Keratinocyte (primary cell): ENCODE data around the gene AMIGO1. TPM values are rescaled to one million over a fixed set of nuclear protein-coding genes. Genes with fewer than 3 reads are reported as not detected.

Experiments used
- DNase-seq: peaks from one replicate; pipeline ENCODE4 v3.0.0-alpha.2; 2011; ENCODE audit warnings: low read depth, missing footprints, low spot score
- FAIRE-seq: peaks from 2 replicates; lab custom pipeline; 2011; peaks lifted over from hg19 to GRCh38; lab: Jason Lieb, UNC
- H2AFZ ChIP-seq: 2 replicates; pipeline ENCODE4 v1.6.0; 2012; ENCODE audit warnings: low read length, control low read depth, inconsistent platforms; ENCODE audit not compliant: control insufficient read depth
- H3K27ac ChIP-seq: 2 replicates; pipeline ENCODE4 v1.5.1; 2011; ENCODE audit warnings: low read length; ENCODE audit not compliant: control insufficient read depth, insufficient read depth
- H3K27me3 ChIP-seq: 3 replicates; pipeline ENCODE4 v1.6.0; 2011; ENCODE audit warnings: low read length; ENCODE audit not compliant: control insufficient read depth, insufficient read depth; ENCODE audit errors: extremely low read depth
- H3K36me3 ChIP-seq, 2 experiments: 2 replicates in 1 of 2; 3 replicates in 1 of 2; pipeline ENCODE4 v1.5.1; 2011; ENCODE audit warnings: low read length in 2 of 2, mild to moderate bottlenecking in 1 of 2; ENCODE audit not compliant: control insufficient read depth in 2 of 2, insufficient read depth in 2 of 2; ENCODE audit errors: extremely low read depth in 1 of 2
- H3K4me1 ChIP-seq: 3 replicates; pipeline ENCODE4 v1.5.1; 2011; ENCODE audit warnings: low read length; ENCODE audit not compliant: control insufficient read depth, insufficient read depth; ENCODE audit errors: extremely low read depth
- H3K4me2 ChIP-seq: 3 replicates; pipeline ENCODE4 v1.6.0; 2011; ENCODE audit warnings: low read depth, low read length; ENCODE audit not compliant: control insufficient read depth, insufficient read depth; ENCODE audit errors: extremely low read depth
- H3K4me3 ChIP-seq, 3 experiments: fragments of 200-600 bp in 1 of 3; sonication (generic) in 1 of 3; 2 replicates in 2 of 3; 3 replicates in 1 of 3; pipeline ENCODE4 v1.5.1; 2011 to 2016; ENCODE audit warnings: low read length in 3 of 3, mild to moderate bottlenecking in 3 of 3, control low read depth in 2 of 3, inconsistent platforms in 1 of 3, low read depth in 1 of 3, mixed read lengths in 1 of 3, mixed run types in 1 of 3, moderate library complexity in 1 of 3; ENCODE audit not compliant: control insufficient read depth in 2 of 3, insufficient read depth in 2 of 3; ENCODE audit errors: extremely low read depth in 1 of 3
- H3K79me2 ChIP-seq: 2 replicates; pipeline ENCODE4 v1.6.0; 2012; ENCODE audit warnings: low read length; ENCODE audit not compliant: control insufficient read depth, insufficient read depth
- H3K9ac ChIP-seq: 3 replicates; pipeline ENCODE4 v1.6.0; 2011; ENCODE audit warnings: low read length; ENCODE audit not compliant: control insufficient read depth, insufficient read depth; ENCODE audit errors: extremely low read depth
- H3K9me1 ChIP-seq: 3 replicates; pipeline ENCODE4 v1.6.0; 2011; ENCODE audit warnings: low read length; ENCODE audit not compliant: control insufficient read depth, insufficient read depth; ENCODE audit errors: extremely low read depth
- H3K9me3 ChIP-seq: 2 replicates; pipeline ENCODE4 v1.5.1; 2012; ENCODE audit warnings: low read depth, low read length; ENCODE audit not compliant: control insufficient read depth
- H4K20me1 ChIP-seq: 3 replicates; pipeline ENCODE4 v1.6.0; 2011; ENCODE audit warnings: low read length; ENCODE audit not compliant: control insufficient read depth, insufficient read depth; ENCODE audit errors: extremely low read depth
- CTCF ChIP-seq, 3 experiments: IDR thresholded peaks in 1 of 3; conservative IDR thresholded peaks in 1 of 3; optimal IDR thresholded peaks in 1 of 3; 2 replicates in 2 of 3; 3 replicates in 1 of 3; pipeline versions ENCODE3 to v1.5.1; 2011; ENCODE audit warnings: low read length in 3 of 3, mild to moderate bottlenecking in 3 of 3, moderate library complexity in 2 of 3, control low read depth in 1 of 3, inconsistent platforms in 1 of 3; ENCODE audit not compliant: insufficient read depth in 2 of 3; ENCODE audit errors: extremely low read depth in 1 of 3
- EZH2 ChIP-seq: IDR thresholded peaks from one replicate; pipeline ENCODE4 v1.6.1; 2012; ENCODE audit warnings: inconsistent platforms, mild to moderate bottlenecking, low read length, moderate library complexity
- dilution Hi-C: fragments of 300-500 bp; cut with MboI; formaldehyde crosslinking; loops from one replicate; pipeline ENCODE4 v1.7.0; 2020; ENCODE audit warnings: low sequenced_read_pairs; ENCODE audit not compliant: extremely low pct_ligation_motif_present
- polyA plus RNA-seq, 5 experiments: library from polyadenylated mRNA; depleted of rRNA in 3 of 5; stranded (reverse) in 3 of 5; stranded (forward) in 1 of 5; unstranded in 1 of 5; fragments of >200 nt; gene quantifications; 1 replicate in 1 of 5; 2 replicates in 3 of 5; 3 replicates in 1 of 5; pipeline versions ENCODE4 v1.2.1 to v1.2.3, GENCODE V29; 2011 to 2012; ENCODE audit warnings: missing spikeins in 2 of 5, low read depth in 1 of 5, low replicate concordance in 1 of 5

The AMIGO1 gene
- polyA plus RNA-seq, 1 donor (not counting 4 experiments of a cell fraction or from before 2014, with no cell fraction given): 0.26 TPM

GRCh38 chr1:109532365-109533136 is 23.0 kb upstream of the AMIGO1 start:
- Histone ChIP-seq H3K27ac (no peak overlapping the region), H3K9me3 (no peaks in the 10 kb centered on the region), H3K4me2 (peak overlapping the region; percentile 44), H2AFZ (peak overlapping the region; percentile 62), H3K79me2 (no peaks in the 10 kb centered on the region), H3K4me3 (no peak overlapping the region), H4K20me1 (no peaks in the 10 kb centered on the region), H3K9ac (no peak overlapping the region), H3K27me3 (no peaks in the 10 kb centered on the region), H3K36me3 (no peaks in the 10 kb centered on the region), H3K9me1 (no peaks in the 10 kb centered on the region), H3K4me1 (peaks cover 6% of the 10 kb centered on the region)
- TF ChIP-seq EZH2 (no peak), CTCF (optimal IDR thresholded peaks at IDR 0.05 in 1 of 3, IDR thresholded peaks at IDR 0.05 in 1 of 3, conservative IDR thresholded peaks at IDR 0.05 in 1 of 3; ENCODE audit: extremely low read depth in 1 of 3, insufficient read depth in 2 of 3, low read length in 3 of 3) (peak; percentile 95 to 97 (median 96))
- dilution Hi-C loops: no loop called here
- DNase-seq: peak; percentile 40
- peak; percentile 72 for FAIRE-seq

GRCh38 chr1:109531826-109532364 is 22.4 kb upstream of the AMIGO1 start:
- Histone ChIP-seq H2AFZ (no peak overlapping the region), H3K9me3 (no peaks in the 10 kb centered on the region), H3K4me3 (no peak overlapping the region), H3K9ac (no peak overlapping the region), H3K27me3 (no peaks in the 10 kb centered on the region), H3K27ac (no peak overlapping the region), H3K9me1 (no peaks in the 10 kb centered on the region), H3K4me1 (peaks cover 6% of the 10 kb centered on the region), H3K4me2 (no peak overlapping the region), H4K20me1 (no peaks in the 10 kb centered on the region), H3K79me2 (no peaks in the 10 kb centered on the region), H3K36me3 (no peaks in the 10 kb centered on the region)
- DNase-seq (no peak), FAIRE-seq (no peak)
- dilution Hi-C loops: no loop called here
- TF ChIP-seq EZH2 (no peak), CTCF (optimal IDR thresholded peaks at IDR 0.05 in 1 of 3, IDR thresholded peaks at IDR 0.05 in 1 of 3, conservative IDR thresholded peaks at IDR 0.05 in 1 of 3; ENCODE audit: extremely low read depth in 1 of 3, insufficient read depth in 2 of 3, low read length in 3 of 3) (no peak)
